ENCODE results near the gene ANKRA2.

- no peak for TF ChIP-seq POLR2A (IDR thresholded peaks at IDR 0.05)
- TF ChIP-seq, protein P1, sequence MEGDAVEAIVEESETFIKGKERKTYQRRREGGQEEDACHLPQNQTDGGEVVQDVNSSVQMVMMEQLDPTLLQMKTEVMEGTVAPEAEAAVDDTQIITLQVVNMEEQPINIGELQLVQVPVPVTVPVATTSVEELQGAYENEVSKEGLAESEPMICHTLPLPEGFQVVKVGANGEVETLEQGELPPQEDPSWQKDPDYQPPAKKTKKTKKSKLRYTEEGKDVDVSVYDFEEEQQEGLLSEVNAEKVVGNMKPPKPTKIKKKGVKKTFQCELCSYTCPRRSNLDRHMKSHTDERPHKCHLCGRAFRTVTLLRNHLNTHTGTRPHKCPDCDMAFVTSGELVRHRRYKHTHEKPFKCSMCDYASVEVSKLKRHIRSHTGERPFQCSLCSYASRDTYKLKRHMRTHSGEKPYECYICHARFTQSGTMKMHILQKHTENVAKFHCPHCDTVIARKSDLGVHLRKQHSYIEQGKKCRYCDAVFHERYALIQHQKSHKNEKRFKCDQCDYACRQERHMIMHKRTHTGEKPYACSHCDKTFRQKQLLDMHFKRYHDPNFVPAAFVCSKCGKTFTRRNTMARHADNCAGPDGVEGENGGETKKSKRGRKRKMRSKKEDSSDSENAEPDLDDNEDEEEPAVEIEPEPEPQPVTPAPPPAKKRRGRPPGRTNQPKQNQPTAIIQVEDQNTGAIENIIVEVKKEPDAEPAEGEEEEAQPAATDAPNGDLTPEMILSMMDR (IDR thresholded peaks at IDR 0.05 in 8 of 11, conservative IDR thresholded peaks at IDR 0.05 in 3 of 11) = no peak
These were observed 33.9 kb upstream of the ANKRA2 start for GRCh38 chr5:73599380-73599779.

Data from spleen (tissue), 7 donors.